Measurements from ENCODE around the gene GCH1.

Gene GCH1

DNA sequence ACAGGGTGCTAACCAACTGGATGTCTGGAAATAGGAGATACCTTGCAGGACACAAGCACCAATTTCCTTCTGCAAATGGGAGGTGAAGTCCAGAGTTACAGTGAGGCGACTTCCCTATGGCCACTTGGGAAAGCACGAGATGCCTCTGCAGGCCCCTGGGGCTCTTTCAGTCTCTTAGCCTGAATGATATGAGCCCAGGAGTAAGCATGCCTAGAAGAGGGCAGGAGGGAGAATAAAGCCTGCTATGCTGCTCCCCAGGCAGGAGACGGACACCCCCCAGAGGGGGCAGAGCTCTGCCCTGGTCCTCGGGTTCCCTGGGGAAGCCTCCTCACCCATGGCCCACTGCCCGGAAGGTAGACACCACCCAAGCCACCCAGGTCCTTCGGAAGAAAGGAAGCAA lies 105.1 kb downstream of the GCH1 start:
- FAIRE-seq, result no peak

DNA sequence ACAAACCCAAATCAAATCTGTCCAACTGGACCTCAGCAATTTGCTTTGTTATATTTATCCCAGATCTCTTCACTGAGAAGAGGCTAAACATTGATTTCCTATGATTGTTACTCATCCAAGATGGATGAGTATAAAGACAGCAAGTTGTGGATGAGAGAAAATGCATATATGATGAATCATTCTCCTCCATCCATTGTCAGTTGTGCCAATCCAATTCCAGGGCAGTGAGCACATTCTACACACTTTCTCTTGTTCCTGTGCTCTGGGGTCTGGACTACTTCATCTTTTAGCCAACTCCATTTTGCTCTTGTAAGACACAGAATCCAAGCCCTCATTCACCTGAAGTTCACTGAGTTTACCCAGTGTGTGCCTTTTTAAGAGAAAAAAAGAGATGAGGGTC lies 105.7 kb downstream of the GCH1 start:
- FAIRE-seq, result no peak

DNA sequence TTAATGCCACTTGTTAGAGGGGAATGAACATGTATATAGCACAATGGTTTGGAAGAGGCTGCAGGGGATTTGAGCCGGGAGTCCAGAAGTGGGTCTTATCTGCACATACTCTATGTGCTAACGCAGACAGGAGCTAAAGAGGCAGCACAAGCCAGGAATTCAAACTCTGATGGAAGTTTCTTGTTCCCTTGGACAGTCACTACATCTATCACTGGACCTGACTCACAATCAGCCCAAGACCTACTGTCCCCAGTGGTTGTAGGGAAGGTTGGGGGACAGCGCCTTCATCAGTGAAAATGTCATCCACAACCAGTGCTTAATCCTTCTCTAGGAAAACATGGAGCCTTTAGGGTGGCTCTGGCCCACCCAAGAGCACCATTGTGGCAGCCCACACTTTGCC lies 107.8 kb downstream of the GCH1 start:
- FAIRE-seq, result no peak

DNA sequence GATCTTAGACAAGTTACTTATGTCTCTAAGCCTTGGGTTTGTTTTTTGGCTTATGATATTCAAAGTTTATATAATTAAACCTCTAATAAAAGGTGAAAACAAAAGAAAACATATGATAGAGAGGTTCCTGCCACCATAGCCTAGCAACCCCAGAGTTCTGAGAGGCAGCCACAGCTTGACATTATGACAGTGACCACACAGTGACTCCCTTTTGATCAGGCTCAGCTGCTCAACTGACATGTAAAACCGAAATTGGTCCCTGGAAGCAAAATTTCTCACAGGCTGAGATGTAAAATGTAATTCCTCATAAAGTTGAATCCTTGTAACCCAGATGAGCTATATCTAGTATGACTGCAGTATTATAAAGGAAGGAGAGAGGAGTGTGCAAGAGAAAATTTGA lies 108.5 kb downstream of the GCH1 start:
- no peak for FAIRE-seq

DNA sequence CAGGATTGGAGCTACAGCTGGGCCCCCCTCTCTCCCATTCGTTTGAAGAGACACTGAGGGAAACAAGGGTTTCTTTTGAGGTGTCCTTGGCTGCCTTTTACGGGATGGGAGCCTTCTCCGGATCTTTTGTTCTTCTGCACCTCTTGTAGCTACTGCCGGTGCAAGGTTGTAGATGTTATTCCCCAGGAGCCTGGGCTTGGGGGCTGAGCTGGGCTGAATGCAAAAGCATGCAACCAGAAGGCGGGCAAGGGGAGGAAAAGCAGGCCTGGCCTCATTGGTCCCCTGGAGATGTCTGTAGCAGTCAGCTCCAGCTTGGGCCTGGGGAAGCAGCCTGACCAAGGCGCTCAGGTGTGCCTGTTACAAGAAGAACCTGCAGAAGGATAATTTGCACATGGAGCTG lies 110.3 kb downstream of the GCH1 start:
- FAIRE-seq, result no peak

All from endometrium (tissue), 2 donors.